Activated naive CD8-positive, alpha-beta T cell treated with anti-CD3 and anti-CD28 coated beads, Interleukin-2, amount 50 U/mL, for 16 hours (primary cell): ENCODE data around the gene ZNF425.
"Not testable (repeated sequence)": the region's sequence is repeated elsewhere in the genome, so short reads cannot be mapped to it uniquely, and the experiment has no call there.

Source experiments
- DNase-seq: peaks from one replicate; pipeline ENCODE4 v3.0.0-alpha.2; 2020; ENCODE audit warnings: low read depth, low spot score

ZNF425 gene, protein sequence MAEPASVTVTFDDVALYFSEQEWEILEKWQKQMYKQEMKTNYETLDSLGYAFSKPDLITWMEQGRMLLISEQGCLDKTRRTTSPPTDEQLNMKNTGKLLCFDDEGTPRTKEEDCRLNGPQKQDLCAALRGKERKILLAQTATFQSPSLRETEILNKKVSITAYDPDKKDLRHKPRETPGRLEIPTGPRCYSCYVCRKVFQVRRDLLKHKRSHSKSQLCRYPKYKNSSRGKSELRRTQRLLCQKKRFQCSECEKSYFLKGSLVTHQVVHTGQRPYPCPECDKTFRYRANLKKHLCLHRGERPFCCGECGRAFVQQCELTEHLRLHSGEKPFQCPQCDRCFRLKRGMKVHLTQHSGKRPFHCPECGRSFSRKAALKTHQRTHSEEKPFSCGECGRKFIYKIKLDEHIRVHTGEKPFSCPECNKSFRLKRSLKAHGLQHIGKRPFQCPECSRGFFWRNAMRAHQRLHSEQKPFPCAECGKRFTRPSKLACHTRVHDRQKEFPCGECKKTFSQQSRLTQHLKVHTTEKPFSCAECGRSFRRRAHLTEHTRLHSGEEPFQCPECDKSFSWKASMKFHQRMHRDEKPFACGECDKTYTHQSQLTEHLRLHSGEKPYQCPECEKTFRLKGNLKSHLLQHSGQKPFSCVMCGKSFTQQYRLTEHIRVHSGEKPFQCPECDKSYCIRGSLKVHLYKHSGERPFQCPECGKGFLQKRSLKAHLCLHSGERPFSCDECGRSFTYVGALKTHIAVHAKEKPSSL

DNA sequence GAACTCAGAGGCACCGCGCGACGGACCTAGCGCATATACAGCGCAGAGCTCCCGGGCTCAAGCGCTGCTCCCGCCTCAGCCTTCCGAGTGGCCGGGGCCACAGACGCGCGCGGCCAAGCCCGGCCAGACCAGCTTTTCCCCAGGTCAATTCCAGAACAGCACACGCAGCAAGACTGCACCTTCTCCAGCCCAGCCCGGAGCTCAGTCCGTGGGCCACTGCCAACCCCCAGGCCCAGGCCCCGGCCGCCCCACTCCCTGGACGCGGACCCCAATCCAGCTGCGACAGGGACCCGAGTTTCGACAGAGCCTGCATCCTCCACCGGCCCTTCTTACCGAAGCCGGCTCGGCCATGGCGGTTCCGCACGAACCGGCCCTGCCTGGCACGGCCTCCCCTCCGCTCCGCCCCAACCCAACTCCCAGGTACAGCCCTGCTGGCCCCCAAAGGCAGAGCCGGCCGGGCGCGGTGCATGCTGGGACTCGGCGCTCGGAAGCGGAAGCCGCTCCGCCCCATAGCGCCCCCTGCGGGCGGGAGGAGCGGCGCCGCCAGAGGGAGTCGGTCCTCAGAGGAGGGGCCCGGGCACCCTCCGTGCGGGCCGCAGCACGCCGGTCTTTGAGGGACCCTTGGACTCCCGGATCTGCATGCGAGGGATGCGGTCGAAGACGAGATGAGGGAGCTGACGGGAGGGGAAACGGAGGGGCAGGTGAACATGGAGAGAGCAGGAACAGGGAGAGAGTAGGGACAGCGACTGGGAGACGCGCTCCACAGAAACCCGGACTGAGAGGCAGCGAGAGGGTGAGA, at the start of gene ZNF425:
TSS of gene ZNF425 (minus strand) at position 462 of the 799 bp plus-strand sequence. CDS start at position 351, 111 bp downstream.
- DNase-seq = peak; percentile 90

DNA sequence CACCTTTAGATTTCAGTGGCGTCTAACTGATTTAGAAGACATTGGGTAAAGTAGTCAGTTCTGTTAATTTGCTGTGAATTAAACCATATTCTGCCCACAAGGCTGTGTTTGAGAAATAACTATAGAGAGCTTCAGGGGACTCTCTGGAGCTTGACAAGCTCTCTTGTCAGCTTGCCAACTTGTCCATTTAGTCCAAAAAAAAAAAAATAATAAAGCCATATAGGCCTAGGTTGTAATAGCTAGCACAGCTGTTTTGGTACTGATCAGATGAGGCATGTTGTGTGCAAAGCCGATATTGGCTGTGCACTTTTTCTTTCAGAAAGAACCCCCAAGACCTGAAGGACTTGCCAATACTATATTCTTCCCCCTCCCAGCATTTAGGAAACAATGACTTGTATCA, 49.0 kb upstream of the ZNF425 start:
- no peak for DNase-seq

DNA sequence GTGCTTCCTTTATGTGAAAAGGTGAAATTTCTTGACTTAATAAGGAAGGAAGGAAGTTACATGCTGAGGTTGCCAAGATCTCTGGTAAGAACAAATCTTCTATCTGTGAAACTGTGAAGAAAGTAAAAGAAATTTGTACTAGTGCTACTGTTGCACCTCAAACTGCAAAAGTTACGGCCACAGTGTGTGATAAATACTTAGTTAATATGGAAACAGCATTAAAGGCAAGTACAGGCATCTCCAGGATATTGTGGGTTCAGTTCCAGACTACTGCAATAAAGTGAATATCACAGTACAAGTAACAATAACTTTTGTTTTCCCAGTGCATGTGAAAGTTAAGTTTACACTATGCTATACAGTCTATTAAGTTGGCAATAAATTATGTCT, 46.4 kb upstream of the ZNF425 start:
- no peak for DNase-seq

DNA sequence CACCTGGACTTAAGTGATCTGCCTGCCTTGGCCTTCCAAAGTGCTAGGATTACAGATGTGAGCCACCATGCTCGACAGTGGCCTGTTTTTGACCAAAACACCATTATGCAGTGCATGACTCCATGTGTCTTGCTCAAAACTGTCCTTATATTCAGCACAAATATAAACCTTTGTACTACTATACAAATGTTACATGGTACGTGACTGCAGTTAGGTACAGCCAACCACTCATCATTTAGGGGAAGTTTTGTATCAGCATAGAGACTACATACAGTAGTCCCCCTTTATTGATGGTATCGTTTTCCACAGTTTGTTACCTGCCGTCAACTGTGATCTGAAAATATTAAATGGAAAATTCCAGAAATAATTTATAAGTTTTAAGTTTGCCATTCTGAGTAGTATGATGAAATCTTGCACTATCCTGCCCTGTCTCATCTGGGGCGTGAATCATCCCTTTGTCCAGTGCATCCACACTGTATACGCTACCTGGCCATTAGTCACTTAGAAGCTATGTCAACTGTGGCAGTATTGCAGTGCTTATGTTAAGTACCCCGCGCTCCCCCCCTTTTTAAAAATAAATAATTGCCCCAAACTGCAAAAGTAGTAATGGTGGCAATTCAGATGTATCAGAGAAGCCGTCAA, 45.9 kb upstream of the ZNF425 start:
- no peak for DNase-seq

DNA sequence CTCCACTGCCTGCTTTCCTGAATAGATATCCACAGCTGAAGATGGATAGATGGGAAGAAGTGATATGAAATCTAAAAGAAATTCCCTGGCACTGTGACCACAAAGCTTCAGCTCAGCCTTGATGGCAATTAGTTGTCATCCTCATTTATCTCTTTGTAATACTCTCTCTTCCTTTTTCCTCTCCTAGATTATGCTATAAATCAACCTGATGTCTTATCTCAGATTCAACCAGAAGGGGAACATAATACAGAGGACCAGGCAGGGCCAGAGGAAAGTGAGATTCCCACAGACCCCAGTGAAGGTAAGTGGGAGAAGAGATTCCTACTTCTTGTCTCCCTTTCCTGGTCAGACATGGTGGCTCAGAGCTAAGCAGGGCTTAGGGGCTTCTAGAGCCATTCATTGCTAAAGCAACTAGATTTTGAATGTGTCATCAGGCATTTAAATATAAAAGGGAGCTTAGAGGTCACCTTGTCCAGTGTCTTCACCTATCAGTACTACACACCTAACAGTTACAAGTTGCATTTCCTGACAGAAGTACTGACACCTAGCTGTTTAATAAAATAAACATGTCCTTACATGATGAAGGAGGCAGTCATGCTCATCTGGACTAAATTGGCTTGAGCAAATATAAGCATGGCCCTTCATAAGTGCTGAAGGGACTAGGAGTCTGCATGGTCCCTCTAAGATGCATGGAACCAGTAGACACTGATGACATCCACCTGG, 40.7 kb upstream of the ZNF425 start:
- no peak for DNase-seq

DNA sequence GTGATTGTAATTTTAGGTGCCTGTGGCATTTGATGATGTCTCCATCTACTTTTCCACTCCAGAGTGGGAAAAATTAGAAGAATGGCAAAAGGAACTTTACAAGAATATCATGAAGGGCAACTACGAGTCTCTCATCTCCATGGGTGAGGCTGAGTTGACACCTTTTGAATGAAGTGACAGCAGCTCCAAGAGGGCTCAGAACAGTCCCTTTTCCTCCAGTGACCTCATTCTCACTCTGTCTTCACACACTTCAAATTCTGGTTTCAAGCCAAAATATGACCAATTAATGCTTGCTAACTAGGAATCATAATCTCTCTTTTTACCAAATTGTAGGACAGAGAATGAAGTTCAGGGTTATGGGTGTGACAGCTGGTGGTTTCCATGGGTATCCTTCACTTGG, 40.0 kb upstream of the ZNF425 start:
- DNase-seq = no peak

DNA sequence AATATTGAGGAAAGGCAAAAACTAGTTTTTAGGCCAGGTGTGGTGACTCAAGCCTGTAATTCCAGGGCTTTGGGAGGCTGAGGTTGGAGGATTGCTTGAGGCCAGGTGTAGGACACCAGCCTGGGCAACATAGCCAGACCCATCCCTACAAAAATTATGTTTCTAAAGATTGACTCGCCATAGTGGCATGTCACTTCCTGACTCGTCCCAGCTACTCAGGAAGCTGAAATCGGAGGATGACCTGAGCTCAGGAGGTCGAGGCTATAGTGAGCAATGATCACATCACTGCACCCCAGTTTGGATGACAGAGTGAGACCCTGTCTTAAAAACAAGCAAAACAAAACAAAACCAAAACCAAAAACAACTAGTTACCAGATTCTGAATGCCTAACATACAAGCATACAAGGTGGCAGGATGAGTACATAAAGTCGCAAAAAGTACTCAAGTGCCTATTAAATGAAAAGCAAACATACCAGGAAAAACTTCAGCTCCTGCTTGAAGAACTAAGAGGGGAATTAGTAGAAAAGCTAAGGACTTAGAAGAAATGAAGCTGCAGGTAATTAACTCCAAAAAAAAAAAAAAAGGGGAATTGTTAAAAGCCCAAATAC, 35.2 kb upstream of the ZNF425 start:
- no peak for DNase-seq

DNA sequence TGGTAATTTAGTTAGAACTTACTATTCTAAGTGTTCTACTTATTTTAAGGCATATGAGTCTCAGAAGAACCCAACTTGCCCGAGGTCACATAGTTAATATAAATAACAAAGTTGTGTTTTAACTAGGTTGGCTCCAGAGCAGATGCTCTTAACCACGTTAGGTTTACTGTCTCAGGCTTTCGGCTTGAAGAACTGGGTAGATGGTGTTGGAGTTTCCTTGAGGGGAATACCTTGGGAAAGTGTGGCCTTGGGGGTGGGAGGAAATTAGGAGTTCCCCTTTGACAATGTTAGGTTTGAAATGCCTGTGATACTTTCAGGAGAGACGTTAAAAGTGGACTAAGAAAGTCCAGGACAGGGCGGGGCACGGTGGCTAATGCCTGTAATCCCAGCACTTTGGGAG, 30.8 kb upstream of the ZNF425 start:
- no peak for DNase-seq

DNA sequence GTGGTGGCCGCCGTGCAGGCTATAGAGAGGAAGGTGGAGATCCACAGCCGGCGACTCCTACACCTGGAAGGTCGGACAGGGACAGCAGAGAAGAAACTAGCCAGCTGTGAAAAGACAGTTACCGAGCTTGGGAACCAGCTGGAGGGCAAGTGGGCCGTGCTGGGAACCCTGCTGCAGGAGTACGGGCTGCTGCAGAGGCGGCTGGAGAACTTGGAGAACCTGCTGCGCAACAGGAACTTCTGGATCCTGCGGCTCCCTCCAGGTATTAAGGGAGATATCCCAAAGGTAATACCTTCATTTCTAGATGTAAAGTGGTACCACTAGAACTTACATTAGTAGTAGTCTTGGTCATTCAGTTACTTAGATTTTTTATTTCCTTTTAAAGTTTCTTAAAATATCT, 27.9 kb upstream of the ZNF425 start:
- DNase-seq = no peak

DNA sequence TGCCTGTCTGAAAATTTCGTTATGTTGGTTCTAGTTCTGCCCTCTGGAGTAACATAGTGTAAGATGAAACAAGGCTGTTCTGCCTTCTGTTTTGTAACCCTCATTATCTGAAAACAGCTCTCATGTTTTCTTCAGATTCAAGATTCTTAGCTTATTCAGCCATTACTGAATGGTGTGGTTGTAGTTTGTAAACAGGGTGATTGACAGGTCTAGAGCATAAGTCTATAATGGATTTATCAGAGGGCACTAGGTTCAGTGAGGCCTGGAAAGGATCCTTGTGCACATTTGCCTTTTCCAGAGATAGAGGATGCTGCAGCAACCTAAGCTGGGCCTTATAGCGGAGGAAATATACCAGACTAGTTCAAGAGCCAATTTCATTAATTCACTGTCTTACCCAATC, 27.2 kb upstream of the ZNF425 start:
- no peak for DNase-seq

DNA sequence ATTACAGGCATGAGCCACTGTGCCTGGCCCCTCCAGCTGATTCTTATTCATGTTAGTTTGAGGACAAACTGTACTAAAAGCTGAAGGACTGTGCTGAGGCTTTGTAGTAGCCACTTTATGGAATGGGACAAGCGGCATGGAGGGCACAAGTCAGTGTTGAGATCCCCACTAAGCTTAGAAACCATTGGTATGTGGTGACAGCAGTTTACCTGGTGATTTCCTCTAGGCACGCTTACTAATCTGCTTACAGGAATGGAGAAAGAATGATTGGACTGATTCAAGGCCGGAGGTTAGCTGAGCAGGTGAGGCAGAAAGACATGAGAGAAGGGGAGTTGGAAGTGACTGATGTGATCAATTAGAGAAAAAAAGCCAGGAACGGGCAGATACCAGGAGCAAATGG, 24.9 kb upstream of the ZNF425 start:
- no peak for DNase-seq

DNA sequence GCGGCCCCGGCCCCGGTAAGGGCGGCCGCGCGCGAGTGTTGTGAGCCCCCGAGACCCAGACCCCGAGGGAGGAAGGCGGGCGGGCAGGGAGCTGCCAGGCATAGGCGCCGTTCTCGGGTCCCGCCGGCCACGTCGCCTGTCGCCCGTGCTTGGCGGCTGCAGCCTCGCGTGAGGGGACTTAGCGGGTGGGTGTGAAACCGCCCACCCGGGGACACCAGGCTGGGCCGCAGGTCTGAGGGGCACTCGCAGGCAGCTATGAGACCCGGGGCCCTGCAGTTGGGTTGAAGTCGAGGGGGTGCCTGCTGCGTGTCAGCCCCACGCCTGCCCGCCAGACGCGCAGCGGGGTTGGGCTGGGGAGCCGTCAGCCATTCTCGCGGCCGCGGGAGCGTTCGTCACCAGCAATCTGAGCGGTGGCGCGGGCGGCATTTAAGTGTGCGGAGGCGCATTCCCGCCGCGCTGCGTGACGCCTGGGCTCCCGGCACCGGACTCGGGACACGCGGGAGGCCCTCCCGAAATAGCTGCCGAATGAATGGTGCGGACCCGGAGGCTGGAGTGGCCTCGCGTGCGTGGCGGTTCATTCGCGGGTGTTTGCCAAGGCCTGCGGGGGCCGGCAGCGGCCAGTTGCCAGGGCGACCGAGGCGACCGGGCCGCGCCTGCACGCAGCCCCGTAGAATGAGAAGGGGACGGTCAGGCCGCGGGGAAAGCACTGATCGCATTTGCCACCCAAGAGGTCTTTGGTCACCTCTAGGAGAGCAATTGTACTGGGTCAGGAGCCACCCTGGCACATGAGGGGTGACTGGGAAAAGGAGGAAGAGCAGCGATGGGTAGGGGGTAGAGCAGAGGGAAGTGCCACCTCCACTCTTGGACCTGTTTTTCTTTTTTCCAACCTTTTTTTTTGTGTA, 21.9 kb upstream of the ZNF425 start:
- peak; percentile 25 for DNase-seq

DNA sequence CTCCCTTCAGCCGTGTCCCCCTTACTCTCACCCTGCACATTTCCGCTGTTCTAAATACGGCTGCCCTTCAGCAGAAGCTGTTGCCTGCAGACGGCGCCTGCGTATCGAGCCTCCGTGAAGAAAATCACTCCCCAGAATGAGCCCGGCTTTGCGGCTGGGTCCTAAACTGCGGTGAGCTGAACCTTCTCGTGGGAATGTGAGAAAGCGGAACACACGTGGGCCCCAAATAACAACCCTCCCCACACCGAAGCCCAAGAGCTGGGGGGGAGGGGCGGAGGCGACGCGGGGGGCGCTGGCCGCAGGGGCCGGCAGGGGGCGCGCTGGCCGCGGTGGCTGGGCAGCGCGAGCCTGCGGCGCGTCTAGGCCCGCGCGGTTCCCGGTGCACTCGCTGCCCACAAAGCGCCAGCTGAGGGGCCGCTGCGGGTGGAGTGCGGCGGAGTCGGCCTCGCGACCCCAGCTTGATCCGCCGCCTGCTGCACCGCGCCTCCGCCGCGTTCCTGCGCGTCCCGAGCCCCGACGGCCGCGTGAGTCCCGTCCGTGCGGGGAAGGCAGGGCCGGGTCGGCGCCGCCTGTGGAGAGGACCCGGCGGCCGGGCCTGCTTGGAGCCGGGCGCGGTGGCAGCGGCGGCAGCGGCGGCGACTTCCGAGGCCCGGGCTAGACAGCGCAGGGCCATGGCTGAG, 21.1 kb upstream of the ZNF425 start, which contains the start of gene ZNF398:
TSS of gene ZNF398 (plus strand) at position 382 of the 680 bp plus-strand sequence. CDS start at position 672, 290 bp downstream.
- peak; percentile 56 for DNase-seq

DNA sequence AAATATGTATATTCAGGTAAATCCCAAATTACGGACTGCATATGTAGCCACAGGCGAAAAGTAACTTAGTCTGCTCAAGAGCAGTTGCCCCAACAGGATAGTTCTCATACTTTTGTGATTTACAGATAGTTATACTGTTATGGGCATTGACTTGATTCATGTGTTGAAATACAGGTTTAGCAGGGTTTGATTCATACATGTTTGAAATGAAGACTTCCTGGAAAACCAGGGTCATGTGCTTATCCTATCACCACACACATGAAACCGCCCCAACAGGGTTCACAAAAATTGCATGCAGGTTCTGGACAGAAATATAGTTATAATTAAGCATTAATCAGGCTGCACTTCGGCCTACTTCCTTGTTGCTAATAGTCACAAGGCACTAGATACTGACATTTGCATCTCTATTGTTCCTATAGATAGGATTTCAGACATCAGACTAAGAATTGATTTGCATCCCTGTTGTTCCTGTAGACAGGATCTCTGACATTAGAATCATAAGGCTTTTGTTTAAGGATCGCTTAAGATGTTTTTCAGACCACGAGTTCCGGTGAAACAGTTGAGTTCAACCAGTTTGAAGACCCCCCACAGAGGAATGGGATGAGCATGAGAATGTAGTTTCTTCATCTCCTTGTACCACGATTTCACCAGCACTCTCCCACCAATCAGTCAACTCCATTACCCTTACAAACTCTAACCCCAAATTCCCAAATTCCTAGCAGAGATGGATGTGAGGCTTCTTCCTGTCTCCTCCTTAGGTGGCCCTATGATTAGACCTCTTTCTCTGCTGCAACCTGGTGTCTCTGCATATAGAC, 19.1 kb upstream of the ZNF425 start:
- no peak for DNase-seq

DNA sequence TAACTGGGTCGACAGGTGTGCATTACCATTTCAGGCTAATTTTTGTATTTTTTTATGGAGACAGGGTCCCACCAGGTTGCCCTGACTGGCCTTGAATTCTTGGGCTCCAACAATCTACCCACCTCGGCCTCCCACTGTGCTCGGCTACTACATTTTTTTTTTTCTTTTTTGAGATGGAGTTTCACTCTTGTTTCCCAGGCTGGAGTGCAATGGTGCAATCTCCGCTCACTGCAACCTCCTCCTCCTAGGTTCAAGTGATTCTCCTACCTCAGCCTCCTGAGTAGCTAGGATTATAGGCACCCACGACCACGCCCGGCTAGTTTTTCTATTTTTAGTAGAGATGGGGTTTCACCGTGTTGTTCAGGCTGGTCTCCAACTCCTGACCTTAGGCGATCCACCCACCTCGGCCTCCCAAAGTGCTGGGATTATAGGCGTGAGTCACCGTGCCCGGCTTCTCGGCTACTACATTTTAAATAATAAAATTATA, 18.4 kb upstream of the ZNF425 start:
- not testable (repeated sequence) for DNase-seq

DNA sequence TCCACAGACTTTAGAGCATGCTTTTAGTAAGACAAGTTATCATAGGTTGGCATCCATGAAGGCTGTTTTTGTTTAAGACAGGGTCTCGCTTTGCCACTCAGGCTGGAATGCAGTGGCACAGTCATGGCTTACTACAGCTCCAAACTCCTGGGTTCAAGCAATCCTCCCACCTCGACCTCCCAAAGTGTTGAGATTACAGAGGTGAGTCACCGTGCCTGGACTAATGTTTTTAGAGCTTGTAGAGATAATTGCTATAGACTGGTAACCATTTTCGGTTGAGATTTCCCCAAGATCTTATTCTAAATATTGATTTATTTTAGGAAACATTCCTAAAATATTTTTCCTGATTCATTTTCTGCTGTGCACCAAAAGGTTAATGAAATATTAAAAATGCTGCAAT, 15.8 kb upstream of the ZNF425 start:
- no peak for DNase-seq

DNA sequence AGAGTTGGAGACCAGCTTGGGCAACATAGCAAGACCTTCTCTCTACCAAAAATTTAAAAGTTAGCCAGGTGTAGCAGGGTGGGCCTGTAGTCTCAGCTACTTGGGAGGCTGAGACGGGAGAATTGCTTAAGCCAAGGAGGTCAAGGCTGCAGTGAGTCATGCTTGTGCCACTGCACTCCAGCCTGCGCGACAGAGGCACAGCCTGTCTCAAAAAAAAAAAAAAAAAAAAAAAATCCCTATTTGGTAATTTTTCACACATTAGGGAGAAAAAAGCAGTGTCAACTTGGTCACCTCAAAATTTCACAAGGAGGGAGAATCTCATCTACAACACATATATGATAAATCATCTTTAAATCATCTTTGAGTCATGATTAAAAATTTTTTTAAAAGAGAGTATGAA, 14.7 kb upstream of the ZNF425 start:
- DNase-seq = no peak

DNA sequence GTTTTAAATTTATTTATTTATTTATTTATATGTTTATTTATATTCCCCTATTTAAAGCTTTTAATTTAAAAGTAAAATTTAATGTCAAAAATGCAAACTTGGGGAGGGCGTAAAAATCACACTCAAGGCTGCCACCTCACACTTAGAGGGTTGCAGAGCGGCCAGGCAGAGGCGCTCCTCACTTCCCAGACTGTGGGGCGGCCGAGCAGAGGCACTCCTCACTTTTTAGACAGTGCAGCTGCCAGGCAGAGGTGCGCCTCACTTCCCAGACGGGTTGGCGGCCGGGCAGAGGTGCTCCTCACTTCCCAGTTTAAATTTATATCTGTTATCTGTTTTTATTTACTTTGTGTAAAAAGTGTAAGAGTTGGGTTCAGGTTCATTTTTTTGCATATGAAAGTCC, 10.0 kb upstream of the ZNF425 start:
- DNase-seq = no peak
